Pancreas (tissue), 10 donors: Measurements from ENCODE around the gene RPTOR. TPM values are rescaled to one million over a fixed set of nuclear protein-coding genes. Genes with fewer than 3 reads are reported as not detected.

ENCODE experiments used
- ATAC-seq, 4 donors: fragments of 200-7000 bp; cut with Tn5 transposase; one replicate each; pipeline versions ENCODE4 v1.8.0 to v1.9.1; 2020; ENCODE audit warnings: mild to moderate bottlenecking in 4 of 4, moderate library complexity in 4 of 4
- DNase-seq, 6 donors: peaks; one replicate each; pipeline ENCODE4 v3.0.0-alpha.2; 2020
- FAIRE-seq: peaks from 2 replicates; lab custom pipeline; 2012; peaks lifted over from hg19 to GRCh38; lab: Jason Lieb, UNC
- H3K27ac ChIP-seq, 4 donors: fragments of 200-600 bp; sonication (generic); 1 replicate in 3 of 4; 2 replicates in 1 of 4; pipeline versions ENCODE4 v1.5.0 to v1.8.0; 2020
- H3K27me3 ChIP-seq, 4 donors: fragments of 200-600 bp; one replicate each; pipeline ENCODE4 v1.8.0; 2021
- H3K36me3 ChIP-seq, 3 donors: fragments of 200-600 bp; sonication (generic) in 1 of 3; one replicate each; pipeline versions ENCODE4 v1.5.0 to v1.8.0; 2020 to 2021
- H3K4me1 ChIP-seq, 3 donors: fragments of 200-600 bp; one replicate each; pipeline ENCODE4 v1.8.0; 2021
- H3K4me3 ChIP-seq, 4 donors: fragments of 200-600 bp; sonication (generic) in 2 of 4; one replicate each; pipeline versions ENCODE4 v1.5.0 to v1.8.0; 2020 to 2021
- H3K9me3 ChIP-seq, 4 donors: fragments of 200-600 bp; one replicate each; pipeline ENCODE4 v1.8.0; 2021
- CTCF ChIP-seq, 4 donors: fragments of 200-600 bp; sonication (generic) in 3 of 4; IDR thresholded peaks; one replicate each; pipeline versions ENCODE4 v1.5.0 to v1.8.0; 2021; ENCODE audit warnings: antibody characterized with exemption in 4 of 4
- WGBS, 2 donors: extraction: QIAGEN DNeasy Blood & Tissue Kit; methylation state at CpG; one replicate each; pipeline ENCODE4 v1.1.7; 2013; 5-methylcytosine and 5-hydroxymethylcytosine counted together
- intact Hi-C, 3 donors: fragments of 100-400 bp; cut with DNase I; formaldehyde crosslinking; loops; one replicate each; pipeline versions ENCODE4 v1.11.1 to v1.14.2; 2022
- polyA plus RNA-seq, 2 donors: library from polyadenylated mRNA; stranded (reverse); fragments of 200-250 nt; gene quantifications; one replicate each; pipeline ENCODE4 v1.2.3, GENCODE V29; 2013
- total RNA-seq, 6 donors: library from RNA; stranded (reverse); fragmentation: NEBNext Ultra II Directional in 4 of 6; extraction: Animal tissue kit (Norgen Biotek cat#: 25700) in 4 of 6; gene quantifications; one replicate each; pipeline versions ENCODE4 v1.2.1 to v1.2.4, GENCODE V29; 2021 to 2023
- donor health status: healthy with polysubstance abuse.
- donor health status: DM: no; HTN: no; CAD: no; lungs with moderate emphysema.
- donor health status: DM: no; HTN: no; CAD: no.
- donor health status: control.
- donor health status: control.
- donor health status: Bipolar disorder and iron deficiency.
- donor health status: DM: yes; HTN: yes; CAD: no.
- donor health status: DM: no; HTN: no; CAD: no.
- donor health status: DM: no; HTN: no; CAD: no.
- donor health status: DM: yes; HTN: yes; CAD: no.

The RPTOR gene
- total and polyA plus RNA-seq, 8 donors: 5.0 to 18.9 (median 13.2) TPM

GRCh38 chr17:80834893-80835275, 290.2 kb downstream of the RPTOR start:
- H3K27ac ChIP-seq: no peak overlapping the region
- no peak for TF ChIP-seq CTCF (IDR thresholded peaks at IDR 0.05)
- no peak overlapping the region for H3K4me3 ChIP-seq
- H3K4me1 ChIP-seq: no peaks in the 10 kb centered on the region
- WGBS, 2 donors: 68 to 72% methylated on average over 2 of the region's 2 CpGs
- ATAC-seq: no peak
- intact Hi-C loops: no loop called here
- H3K36me3 ChIP-seq: peaks cover 0 to 5% (median 0%) of the 10 kb centered on the region in 3 donors
- no peaks in the 10 kb centered on the region for H3K27me3 ChIP-seq
- H3K9me3 ChIP-seq: no peaks in the 10 kb centered on the region
- no peak for DNase-seq
- no peak for FAIRE-seq

GRCh38 chr17:80835816-80836657, 291.4 kb downstream of the RPTOR start:
- 94 to 96% methylated on average over 30 of the region's 30 CpGs for WGBS, 2 donors
- FAIRE-seq (no peak), ATAC-seq (no peak), DNase-seq (peak in 1 of 6 donors; percentile 35)
- Histone ChIP-seq H3K4me1 (no peaks in the 10 kb centered on the region), H3K27me3 (no peaks in the 10 kb centered on the region), H3K27ac (no peak overlapping the region), H3K36me3 (peaks cover 0 to 5% (median 0%) of the 10 kb centered on the region in 3 donors), H3K9me3 (no peaks in the 10 kb centered on the region), H3K4me3 (no peak overlapping the region)
- intact Hi-C loops: no loop called here
- TF ChIP-seq CTCF (IDR thresholded peaks at IDR 0.05): no peak

- no peak for TF ChIP-seq CTCF (IDR thresholded peaks at IDR 0.05)
- DNase-seq: peak in 1 of 6 donors; percentile 58
- 96 to 98% methylated on average over 7 of the region's 7 CpGs for WGBS, 2 donors
- no peaks in the 10 kb centered on the region for H3K4me1 ChIP-seq
- H3K27me3 ChIP-seq: no peaks in the 10 kb centered on the region
- peaks cover 0 to 5% (median 0%) of the 10 kb centered on the region in 3 donors for H3K36me3 ChIP-seq
- no peak for ATAC-seq
- no peak for FAIRE-seq
- intact Hi-C loops: no loop called here
- H3K9me3 ChIP-seq: no peaks in the 10 kb centered on the region
- no peak overlapping the region for H3K4me3 ChIP-seq
- no peak overlapping the region for H3K27ac ChIP-seq
These were observed 292.0 kb downstream of the RPTOR start for GRCh38 chr17:80836658-80836965.

GRCh38 chr17:80836971-80837481, 292.4 kb downstream of the RPTOR start:
- WGBS, 2 donors: 94 to 97% methylated on average over 12 to 16 of the region's 16 CpGs
- ATAC-seq (no peak), DNase-seq (peak in 1 of 6 donors; percentile 36), FAIRE-seq (no peak)
- Histone ChIP-seq H3K36me3 (peaks cover 0 to 5% (median 0%) of the 10 kb centered on the region in 3 donors), H3K9me3 (no peaks in the 10 kb centered on the region), H3K4me1 (no peaks in the 10 kb centered on the region), H3K27me3 (no peaks in the 10 kb centered on the region), H3K4me3 (no peak overlapping the region), H3K27ac (no peak overlapping the region)
- TF ChIP-seq CTCF (IDR thresholded peaks at IDR 0.05): no peak
- intact Hi-C loops: no loop called here

GRCh38 chr17:80837711-80838110, 293.1 kb downstream of the RPTOR start:
- no peak overlapping the region for H3K27ac ChIP-seq
- H3K9me3 ChIP-seq: no peaks in the 10 kb centered on the region
- intact Hi-C loops: no loop called here
- peaks cover 0 to 5% (median 0%) of the 10 kb centered on the region in 3 donors for H3K36me3 ChIP-seq
- WGBS, 2 donors: 93 to 94% methylated on average over 18 of the region's 18 CpGs
- ATAC-seq (no peak), DNase-seq (no peak), FAIRE-seq (no peak)
- no peak for TF ChIP-seq CTCF (IDR thresholded peaks at IDR 0.05)
- no peaks in the 10 kb centered on the region for H3K27me3 ChIP-seq
- H3K4me3 ChIP-seq: no peak overlapping the region
- no peaks in the 10 kb centered on the region for H3K4me1 ChIP-seq
